Measurements from ENCODE around the gene ZBTB17.
A peak's percentile ranks its signal among the peaks of the same experiment; 100 is the strongest.

Gene ZBTB17

GRCh38 chr1:15952317-15953258 lies 23.3 kb downstream of the ZBTB17 start:
- peak; percentile 16 for TF ChIP-seq CTCF (IDR thresholded peaks at IDR 0.05; ENCODE audit: low read depth, low read length)
- no peak overlapping the region for H3K4me3 ChIP-seq (ENCODE audit: low read depth, low read length)
- in situ Hi-C loops (cut with HindIII; ENCODE audit: low sequenced_read_pairs): no loop called here
- DNase-seq (ENCODE audit: low read depth, low spot score): peak; percentile 92

GRCh38 chr1:15951341-15952153 lies 24.4 kb downstream of the ZBTB17 start:
- no peak overlapping the region for H3K4me3 ChIP-seq (ENCODE audit: low read depth, low read length)
- in situ Hi-C loops (cut with HindIII; ENCODE audit: low sequenced_read_pairs): no loop called here
- no peak for TF ChIP-seq CTCF (IDR thresholded peaks at IDR 0.05; ENCODE audit: low read depth, low read length)
- DNase-seq (ENCODE audit: low read depth, low spot score): no peak

- no peak overlapping the region for H3K4me3 ChIP-seq (ENCODE audit: low read depth, low read length)
- DNase-seq (ENCODE audit: low read depth, low spot score): peak; percentile 42
- in situ Hi-C loops (cut with HindIII; ENCODE audit: low sequenced_read_pairs): no loop called here
- TF ChIP-seq CTCF (IDR thresholded peaks at IDR 0.05; ENCODE audit: low read depth, low read length): no peak
Observed at GRCh38 chr1:15950763-15951295, 25.1 kb downstream of the ZBTB17 start.

- H3K4me3 ChIP-seq (ENCODE audit: low read depth, low read length): no peak overlapping the region
- in situ Hi-C loops (cut with HindIII; ENCODE audit: low sequenced_read_pairs): no loop called here
- TF ChIP-seq CTCF (IDR thresholded peaks at IDR 0.05; ENCODE audit: low read depth, low read length): no peak
- DNase-seq (ENCODE audit: low read depth, low spot score): no peak
Observed at GRCh38 chr1:15950302-15950701, 25.6 kb downstream of the ZBTB17 start.

GRCh38 chr1:15949453-15950245 lies 26.3 kb downstream of the ZBTB17 start:
- in situ Hi-C loops (cut with HindIII; ENCODE audit: low sequenced_read_pairs): no loop called here
- no peak for TF ChIP-seq CTCF (IDR thresholded peaks at IDR 0.05; ENCODE audit: low read depth, low read length)
- peak; percentile 97 for DNase-seq (ENCODE audit: low read depth, low spot score)
- no peak overlapping the region for H3K4me3 ChIP-seq (ENCODE audit: low read depth, low read length)
